ENCODE results near the gene HDGFL2.

GRCh38 chr19:4473763-4474513, 1.8 kb downstream of the HDGFL2 start:
- TF ChIP-seq CTCF (IDR thresholded peaks at IDR 0.05 in 8 of 11, conservative IDR thresholded peaks at IDR 0.05 in 3 of 11): no peak
- TF ChIP-seq POLR2A (IDR thresholded peaks at IDR 0.05): no peak

Data from spleen (tissue), 7 donors.